Cardiac muscle cell (in vitro differentiated cells and primary cell): Measurements from ENCODE around the gene SBF2. TPM values are rescaled to one million over a fixed set of nuclear protein-coding genes. Genes with fewer than 3 reads are reported as not detected.

Source experiments
- DNase-seq, 2 donors: peaks; one replicate each; pipeline versions ENCODE4 v3.0.0 to v3.0.0-alpha.2; 2010 to 2017; ENCODE audit warnings: low read depth in 1 of 2, low spot score in 1 of 2
- H3K27ac ChIP-seq: fragments of 200-600 bp; sonication (generic); 2 replicates; pipeline ENCODE4 v1.5.1; 2016
- H3K27me3 ChIP-seq: fragments of 200-600 bp; sonication (generic); 2 replicates; pipeline ENCODE4 v1.6.0; 2016; ENCODE audit warnings: control low read depth
- H3K36me3 ChIP-seq: fragments of 200-600 bp; sonication (generic); 2 replicates; pipeline ENCODE4 v1.5.1; 2016; ENCODE audit warnings: control low read depth
- H3K4me1 ChIP-seq: fragments of 200-600 bp; sonication (generic); 2 replicates; pipeline ENCODE4 v1.8.1; 2017; ENCODE audit warnings: low read depth, mild to moderate bottlenecking, mixed run types
- H3K4me3 ChIP-seq: fragments of 200-600 bp; sonication (generic); 2 replicates; pipeline ENCODE4 v1.5.1; 2016; ENCODE audit warnings: mild to moderate bottlenecking
- H3K9me3 ChIP-seq: fragments of 200-600 bp; sonication (generic); 2 replicates; pipeline ENCODE4 v1.5.1; 2017; ENCODE audit warnings: low read depth, mild to moderate bottlenecking, control low read depth
- polyA plus RNA-seq: library from polyadenylated mRNA; unstranded; fragments of >200 nt; fragmentation: Nextera tagmentation; extraction: Ambion mirVana; gene quantifications from 2 replicates; pipeline ENCODE4 v1.2.1, GENCODE V29; 2016
- total RNA-seq: library from RNA; depleted of rRNA; stranded (reverse); fragments of >200 nt; gene quantifications from 2 replicates; pipeline ENCODE4 v1.2.3, GENCODE V29; 2016
- TF ChIP-seq, protein P1 (sequence below): IDR thresholded peaks from 2 replicates; pipeline ENCODE4 v1.5.1; 2012; ENCODE audit warnings: low read depth, mild to moderate bottlenecking, low read length

Gene SBF2
- total and polyA plus RNA-seq, 2 experiments from 2014 or later, result 13.3 to 32.3 TPM

- H3K27ac ChIP-seq, result no peak overlapping the region
- peaks cover 10% of the 10 kb centered on the region for H3K4me1 ChIP-seq
- no peaks in the 10 kb centered on the region for H3K36me3 ChIP-seq
- H3K9me3 ChIP-seq, result no peaks in the 10 kb centered on the region
- peak in 1 of 2 donors; percentile 48 for DNase-seq
- TF ChIP-seq, protein P1, sequence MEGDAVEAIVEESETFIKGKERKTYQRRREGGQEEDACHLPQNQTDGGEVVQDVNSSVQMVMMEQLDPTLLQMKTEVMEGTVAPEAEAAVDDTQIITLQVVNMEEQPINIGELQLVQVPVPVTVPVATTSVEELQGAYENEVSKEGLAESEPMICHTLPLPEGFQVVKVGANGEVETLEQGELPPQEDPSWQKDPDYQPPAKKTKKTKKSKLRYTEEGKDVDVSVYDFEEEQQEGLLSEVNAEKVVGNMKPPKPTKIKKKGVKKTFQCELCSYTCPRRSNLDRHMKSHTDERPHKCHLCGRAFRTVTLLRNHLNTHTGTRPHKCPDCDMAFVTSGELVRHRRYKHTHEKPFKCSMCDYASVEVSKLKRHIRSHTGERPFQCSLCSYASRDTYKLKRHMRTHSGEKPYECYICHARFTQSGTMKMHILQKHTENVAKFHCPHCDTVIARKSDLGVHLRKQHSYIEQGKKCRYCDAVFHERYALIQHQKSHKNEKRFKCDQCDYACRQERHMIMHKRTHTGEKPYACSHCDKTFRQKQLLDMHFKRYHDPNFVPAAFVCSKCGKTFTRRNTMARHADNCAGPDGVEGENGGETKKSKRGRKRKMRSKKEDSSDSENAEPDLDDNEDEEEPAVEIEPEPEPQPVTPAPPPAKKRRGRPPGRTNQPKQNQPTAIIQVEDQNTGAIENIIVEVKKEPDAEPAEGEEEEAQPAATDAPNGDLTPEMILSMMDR, result no peak
- no peak overlapping the region for H3K4me3 ChIP-seq
- no peaks in the 10 kb centered on the region for H3K27me3 ChIP-seq
Measured at GRCh38 chr11:9753021-9753420, 541.0 kb downstream of the SBF2 start.

- peak in 1 of 2 donors; percentile 55 for DNase-seq
- H3K4me1 ChIP-seq, result peaks cover 2% of the 10 kb centered on the region
- H3K36me3 ChIP-seq, result no peaks in the 10 kb centered on the region
- TF ChIP-seq, protein P1, result no peak
- no peaks in the 10 kb centered on the region for H3K9me3 ChIP-seq
- no peak overlapping the region for H3K27ac ChIP-seq
- no peak overlapping the region for H3K4me3 ChIP-seq
- no peaks in the 10 kb centered on the region for H3K27me3 ChIP-seq
Measured at GRCh38 chr11:9752091-9752490, 541.9 kb downstream of the SBF2 start.

- Histone ChIP-seq H3K4me3 (no peak overlapping the region), H3K27ac (no peak overlapping the region), H3K4me1 (no peaks in the 10 kb centered on the region), H3K27me3 (no peaks in the 10 kb centered on the region), H3K9me3 (no peaks in the 10 kb centered on the region), H3K36me3 (no peaks in the 10 kb centered on the region)
- no peak for DNase-seq
- TF ChIP-seq, protein P1, result no peak
Measured at GRCh38 chr11:9750551-9750950, 543.5 kb downstream of the SBF2 start.

DNA sequence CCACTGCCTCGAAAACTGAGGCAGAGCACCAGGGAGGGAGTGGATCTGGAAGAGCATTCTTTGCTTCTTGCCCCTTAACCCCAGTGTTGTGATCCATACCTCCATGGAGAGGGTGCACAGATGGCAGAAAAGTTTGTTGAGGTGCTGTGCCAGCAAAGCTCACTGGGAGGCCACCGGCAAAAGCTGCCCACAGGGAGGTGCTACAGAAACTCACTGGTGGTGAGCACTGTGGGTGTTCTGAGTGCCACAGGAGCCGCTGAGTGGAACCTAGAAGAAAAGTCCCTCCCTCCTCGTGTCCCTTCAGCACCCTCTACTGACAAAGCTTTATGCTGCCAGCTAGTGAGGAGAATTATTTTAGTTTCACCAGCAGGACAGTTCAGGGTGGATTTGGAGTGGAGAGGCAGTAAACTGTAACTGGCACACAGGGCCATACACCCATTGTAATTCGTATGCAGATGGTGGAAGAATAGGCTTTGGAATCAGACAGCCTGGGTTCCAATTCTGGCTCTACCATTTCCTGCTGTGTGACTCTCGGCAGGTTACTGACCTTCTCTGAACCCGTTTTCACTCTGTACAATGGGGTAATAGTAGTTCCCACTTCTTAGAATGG, 545.6 kb downstream of the SBF2 start:
- Histone ChIP-seq H3K9me3 (no peaks in the 10 kb centered on the region), H3K27ac (no peak overlapping the region), H3K36me3 (no peaks in the 10 kb centered on the region), H3K4me1 (no peaks in the 10 kb centered on the region), H3K4me3 (no peak overlapping the region), H3K27me3 (no peaks in the 10 kb centered on the region)
- TF ChIP-seq, protein P1, result peak; percentile 77
- peak; percentile 70 to 86 for DNase-seq

GRCh38 chr11:9747828-9748227, 546.2 kb downstream of the SBF2 start:
- DNase-seq, result no peak
- H3K27me3 ChIP-seq, result no peaks in the 10 kb centered on the region
- H3K27ac ChIP-seq, result no peak overlapping the region
- no peak overlapping the region for H3K4me3 ChIP-seq
- no peaks in the 10 kb centered on the region for H3K36me3 ChIP-seq
- H3K9me3 ChIP-seq, result no peaks in the 10 kb centered on the region
- TF ChIP-seq, protein P1, result no peak
- H3K4me1 ChIP-seq, result no peaks in the 10 kb centered on the region
